NCI-H146 treated with DMSO at 0.1 percent for 48 hours (cell line): Measurements from ENCODE around the gene ZNF208.
"Not testable (repeated sequence)": the region's sequence is repeated elsewhere in the genome, so short reads cannot be mapped to it uniquely, and the experiment has no call there.

Experiments
- DNase-seq: peaks from one replicate; lab custom pipeline; 2025; ENCODE audit not compliant: unreplicated experiment; lab: John Stamatoyannopoulos, UW

ZNF208 gene

DNA sequence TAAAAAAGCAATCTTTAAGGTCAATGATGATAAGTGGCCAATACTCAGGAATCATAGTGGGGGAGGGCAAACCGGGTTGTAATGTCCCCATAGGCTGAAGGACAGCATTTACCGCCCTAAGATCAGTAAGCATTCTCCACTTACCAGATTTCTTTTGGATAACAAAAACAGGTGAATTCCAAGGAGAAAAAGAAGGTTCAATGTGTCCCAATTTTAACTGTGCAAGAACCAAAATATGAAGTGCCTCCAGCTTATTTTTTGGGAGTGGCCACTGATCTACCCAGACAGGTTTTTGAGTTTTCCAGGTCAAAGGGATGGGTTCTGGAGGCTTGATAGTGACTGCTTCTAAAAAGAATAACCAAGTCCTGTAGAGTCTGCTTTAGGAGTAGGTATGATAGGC lies 125.2 kb downstream of the ZNF208 start:
- DNase-seq: not testable (repeated sequence)

DNA sequence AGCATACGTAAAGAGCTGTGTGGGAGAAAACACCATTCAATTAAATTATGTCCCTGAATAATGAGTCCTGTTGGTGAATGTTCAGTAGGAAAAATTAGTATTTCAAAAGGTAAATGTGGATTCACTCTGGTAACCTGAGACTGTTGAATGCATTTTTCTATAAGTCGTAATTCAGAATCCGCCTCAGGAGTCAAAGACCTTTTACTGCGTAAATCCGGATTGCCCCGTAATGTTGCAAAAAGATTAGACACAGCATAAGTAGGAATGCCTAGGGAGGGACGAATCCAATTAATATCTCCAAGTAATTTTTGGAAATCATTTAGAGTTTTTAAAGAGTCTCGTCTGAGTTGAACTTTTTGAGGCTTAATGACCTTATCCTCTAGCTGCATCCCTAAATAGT lies 126.0 kb downstream of the ZNF208 start:
- not testable (repeated sequence) for DNase-seq

DNA sequence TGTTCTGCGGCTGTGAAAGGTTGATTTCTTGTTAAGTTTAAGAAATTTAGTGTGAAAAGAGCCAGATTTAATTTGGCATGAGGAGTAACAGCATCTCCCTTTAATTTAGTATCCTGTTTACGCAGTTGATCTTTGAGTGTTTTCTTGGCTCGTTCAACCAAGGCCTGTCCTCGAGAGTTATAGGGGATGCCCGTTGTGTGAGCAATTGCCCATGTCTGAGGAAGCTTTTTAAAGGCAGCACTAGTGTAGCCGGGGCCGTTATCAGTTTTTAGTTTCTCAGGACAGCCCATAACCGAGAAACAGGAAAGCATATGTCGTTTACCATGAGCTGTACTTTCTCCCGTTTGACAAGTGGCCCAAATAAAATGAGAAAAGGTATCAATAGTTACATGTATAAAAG lies 127.2 kb downstream of the ZNF208 start:
- no peak for DNase-seq
